ENCODE results near the gene BST2. TPM values are rescaled to one million over a fixed set of nuclear protein-coding genes. Genes with fewer than 3 reads are reported as not detected.

The BST2 gene
- polyA plus RNA-seq, 3 donors: 225 to 284 (median 272) TPM

GRCh38 chr19:17391371-17392151 lies 13.9 kb downstream of the BST2 start:
- no peaks in the 10 kb centered on the region for H3K79me2 ChIP-seq (ENCODE audit: insufficient read depth, low read length)
- H2AFZ ChIP-seq (ENCODE audit: insufficient read depth, low read depth, low read length, poor library complexity, severe bottlenecking): peak overlapping the region; percentile 54
- H3K9ac ChIP-seq (ENCODE audit: insufficient read depth, low read length, poor library complexity, severe bottlenecking): no peak overlapping the region
- intact Hi-C loops (cut with micrococcal nuclease): no loop called here
- H3K4me3 ChIP-seq (replicated peaks in 1 of 3; ENCODE audit: low read depth in 2 of 3, low read length in 3 of 3): peak overlapping the region; percentile 8 to 73 (median 18)
- H3K4me3 Mint-ChIP-seq: peak overlapping the region; percentile 55 to 87
- H4K20me1 ChIP-seq (ENCODE audit: insufficient read depth, low read length): no peaks in the 10 kb centered on the region
- H3K27ac ChIP-seq (ENCODE audit: low read depth in 1 of 2, low read length in 2 of 2): no peak overlapping the region
- H3K27me3 Mint-ChIP-seq (ENCODE audit: low read depth in 3 of 3): peaks cover 17 to 27% (median 22%) of the 10 kb centered on the region in 3 donors
- peaks cover 4 to 18% (median 11%) of the 10 kb centered on the region in 7 donors for H3K9me3 Mint-ChIP-seq
- peaks cover 31 to 38% of the 10 kb centered on the region in 2 donors for H3K4me1 ChIP-seq (ENCODE audit: control insufficient read depth in 1 of 2, insufficient read depth in 2 of 2, low read length in 2 of 2)
- 1% methylated on average over 18 of the region's 26 CpGs for WGBS (ENCODE audit: insufficient coverage)
- peaks cover 4 to 13% of the 10 kb centered on the region in 2 donors for H3K9me3 ChIP-seq (replicated peaks in 1 of 2; ENCODE audit: control insufficient read depth in 1 of 2, insufficient read depth in 1 of 2, low read length in 2 of 2)
- H3K36me3 ChIP-seq (replicated peaks in 1 of 2; ENCODE audit: control insufficient read depth in 1 of 2, insufficient read depth in 2 of 2, low read length in 2 of 2): no peaks in the 10 kb centered on the region
- peaks cover 0 to 2% of the 10 kb centered on the region in 2 donors for H3K36me3 Mint-ChIP-seq
- H3K4me1 Mint-ChIP-seq: peaks cover 30% of the 10 kb centered on the region
- TF ChIP-seq CTCF (IDR thresholded peaks at IDR 0.05): peak; percentile 6
- H3K27ac Mint-ChIP-seq: peak overlapping the region in 6 of 7 donors; percentile 7 to 88 (median 31)
- H3K4me2 ChIP-seq (replicated peaks; ENCODE audit: extremely low read depth, low read length, poor library complexity, severe bottlenecking): peak overlapping the region; percentile 81
- DNase-seq: peak; percentile 27 to 37 (median 33)
- peaks cover 6 to 15% of the 10 kb centered on the region in 2 donors for H3K27me3 ChIP-seq (ENCODE audit: control insufficient read depth in 2 of 2, insufficient read depth in 2 of 2, low read length in 2 of 2)

- under 1% methylated on average over 50 of the region's 50 CpGs for WGBS (ENCODE audit: insufficient coverage)
- no peak overlapping the region for H3K9ac ChIP-seq (ENCODE audit: insufficient read depth, low read length, poor library complexity, severe bottlenecking)
Measured at GRCh38 chr19:17390665-17391370, 14.6 kb downstream of the BST2 start.

More at GRCh38 chr19:17390665-17391370, 14.6 kb downstream of the BST2 start:
- Histone ChIP-seq H3K27ac (ENCODE audit: low read depth in 1 of 2, low read length in 2 of 2) (no peak overlapping the region), H3K4me1 (ENCODE audit: control insufficient read depth in 1 of 2, insufficient read depth in 2 of 2, low read length in 2 of 2) (peaks cover 31 to 38% of the 10 kb centered on the region in 2 donors), H3K4me3 (replicated peaks in 1 of 3; ENCODE audit: low read depth in 2 of 3, low read length in 3 of 3) (peak overlapping the region in 2 of 3 experiments; percentile 19 to 73), H4K20me1 (ENCODE audit: insufficient read depth, low read length) (no peaks in the 10 kb centered on the region), H3K4me2 (replicated peaks; ENCODE audit: extremely low read depth, low read length, poor library complexity, severe bottlenecking) (peak overlapping the region; percentile 81), H2AFZ (ENCODE audit: insufficient read depth, low read depth, low read length, poor library complexity, severe bottlenecking) (peak overlapping the region; percentile 54), H3K79me2 (ENCODE audit: insufficient read depth, low read length) (no peaks in the 10 kb centered on the region), H3K9me3 (replicated peaks in 1 of 2; ENCODE audit: control insufficient read depth in 1 of 2, insufficient read depth in 1 of 2, low read length in 2 of 2) (peaks cover 4 to 13% of the 10 kb centered on the region in 2 donors), H3K27me3 (ENCODE audit: control insufficient read depth in 2 of 2, insufficient read depth in 2 of 2, low read length in 2 of 2) (peaks cover 6 to 15% of the 10 kb centered on the region in 2 donors), H3K36me3 (replicated peaks in 1 of 2; ENCODE audit: control insufficient read depth in 1 of 2, insufficient read depth in 2 of 2, low read length in 2 of 2) (no peaks in the 10 kb centered on the region)
- Mint-ChIP-seq H3K27ac (peak overlapping the region in 2 of 7 donors; percentile 46 to 55), H3K4me3 (peak overlapping the region; percentile 72 to 87), H3K36me3 (peaks cover 0 to 2% of the 10 kb centered on the region in 2 donors), H3K9me3 (peaks cover 4 to 18% (median 11%) of the 10 kb centered on the region in 7 donors), H3K27me3 (ENCODE audit: low read depth in 3 of 3) (peaks cover 17 to 27% (median 22%) of the 10 kb centered on the region in 3 donors), H3K4me1 (peaks cover 30% of the 10 kb centered on the region)
- intact Hi-C loops (cut with micrococcal nuclease): no loop called here
- TF ChIP-seq CTCF (IDR thresholded peaks at IDR 0.05): peak; percentile 63
- DNase-seq: peak; percentile 72 to 84 (median 77)

Measured in CD14-positive monocyte (primary cell).